K562 (cell line): ENCODE measurements around the gene LHX5. TPM values are rescaled to one million over a fixed set of nuclear protein-coding genes. Genes with fewer than 3 reads are reported as not detected.

Source experiments
- BCL6 ChIP-seq: fragments of 250-450 bp; sonication (Bioruptor Pico); IDR thresholded peaks from 2 replicates; pipeline ENCODE4 v1.4.0; 2020
- BRD4 ChIP-seq: fragments of 200-600 bp; sonication (generic); IDR thresholded peaks from 2 replicates; pipeline ENCODE4 v1.6.1; 2017; ENCODE audit warnings: inconsistent platforms
- CBFA2T3 ChIP-seq: fragments of 450-650 bp; IDR thresholded peaks from 2 replicates; pipeline ENCODE4 v1.6.1; 2017
- EP300 ChIP-seq: IDR thresholded peaks from 2 replicates; pipeline ENCODE4 v1.6.1; 2012; ENCODE audit warnings: low read length, improper control_type of control experiment
- FOXM1 ChIP-seq, 2 experiments: fragments of 450-650 bp in 1 of 2; sonication (generic) in 1 of 2; formaldehyde crosslinking in 1 of 2; IDR thresholded peaks; 2 replicates each; pipeline versions ENCODE4 v1.6.1 to v1.9.0; 2017 to 2022; ENCODE audit warnings: low read depth in 2 of 2, mild to moderate bottlenecking in 2 of 2, missing genetic modification reagents in 1 of 2, moderate library complexity in 1 of 2
- HEY1 ChIP-seq: fragments of 250-450 bp; sonication (Bioruptor Pico); IDR thresholded peaks from 2 replicates; pipeline ENCODE4 v1.5.0; 2020; ENCODE audit warnings: mild to moderate bottlenecking, moderate library complexity, borderline replicate concordance
- KLF13 ChIP-seq: fragments of 450-650 bp; IDR thresholded peaks from 2 replicates; pipeline ENCODE4 v1.6.1; 2016; ENCODE audit warnings: missing genetic modification characterization, low read depth, mild to moderate bottlenecking, missing compliant biosample characterization, moderate library complexity, borderline replicate concordance
- MBD1 ChIP-seq: fragments of 250-450 bp; sonication (Bioruptor Pico); IDR thresholded peaks from 2 replicates; pipeline ENCODE4 v1.8.0; 2022; ENCODE audit warnings: inconsistent platforms
- MEF2A ChIP-seq: IDR thresholded peaks from 2 replicates; pipeline ENCODE4 v1.6.1; 2011; ENCODE audit warnings: low read depth, mild to moderate bottlenecking, low read length, moderate library complexity; ENCODE audit not compliant: control insufficient read depth
- MTF1 ChIP-seq: fragments of 250-450 bp; sonication (Bioruptor Pico); IDR thresholded peaks from 2 replicates; pipeline ENCODE4 v1.9.0; 2021; ENCODE audit warnings: moderate library complexity, mild to moderate bottlenecking, inconsistent platforms, borderline replicate concordance
- RBM14 ChIP-seq: fragments of 200-400 bp; formaldehyde crosslinking; IDR thresholded peaks from 2 replicates; pipeline ENCODE4 v1.6.1; 2018; ENCODE audit warnings: low read depth, mild to moderate bottlenecking, low read length, moderate library complexity, borderline replicate concordance; ENCODE audit not compliant: insufficient read depth
- SAFB ChIP-seq: fragments of 200-400 bp; formaldehyde crosslinking; IDR thresholded peaks from 2 replicates; pipeline ENCODE4 v1.6.1; 2017; ENCODE audit warnings: low read depth, low read length, borderline replicate concordance
- SAFB2 ChIP-seq: fragments of 200-400 bp; formaldehyde crosslinking; IDR thresholded peaks from 2 replicates; pipeline ENCODE4 v1.6.1; 2018; ENCODE audit warnings: borderline replicate concordance, low read length, low read depth, moderate library complexity; ENCODE audit not compliant: severe bottlenecking
- SIX5 ChIP-seq, 2 experiments: IDR thresholded peaks; 2 replicates each; pipeline ENCODE4 v1.6.1; 2011; ENCODE audit warnings: low read length in 2 of 2, borderline replicate concordance in 1 of 2, low read depth in 1 of 2, mild to moderate bottlenecking in 1 of 2, moderate library complexity in 1 of 2; ENCODE audit not compliant: insufficient read depth in 1 of 2
- SMAD4 ChIP-seq: fragments of 250-450 bp; sonication (Bioruptor Pico); conservative IDR thresholded peaks from 2 replicates; pipeline ENCODE4 v1.8.0; 2021; ENCODE audit warnings: inconsistent platforms, mild to moderate bottlenecking, moderate library complexity
- SREBF2 ChIP-seq: sonication (generic); formaldehyde crosslinking; IDR thresholded peaks from 2 replicates; pipeline ENCODE4 v1.4.0; 2020; ENCODE audit warnings: mild to moderate bottlenecking, missing genetic modification reagents
- TRIM24 ChIP-seq, 2 experiments: fragments of 450-650 bp; IDR thresholded peaks; 2 replicates each; pipeline ENCODE4 v1.6.1; 2016
- ZBED1 ChIP-seq: IDR thresholded peaks from 2 replicates; pipeline ENCODE4 v1.6.1; 2014
- ZNF197 ChIP-seq: fragments of 200-800 bp; sonication (Bioruptor generic); IDR thresholded peaks from 2 replicates; pipeline ENCODE4 v1.6.1; 2016; ENCODE audit warnings: low read depth, missing genetic modification characterization, missing compliant biosample characterization
- ZNF212 ChIP-seq: fragments of 450-650 bp; formaldehyde crosslinking; IDR thresholded peaks from 2 replicates; pipeline ENCODE4 v1.4.0; 2020; ENCODE audit warnings: mild to moderate bottlenecking
- ZNF76 ChIP-seq: fragments of 250-450 bp; sonication (Bioruptor Pico); IDR thresholded peaks from 2 replicates; pipeline ENCODE4 v1.4.0; 2020; ENCODE audit warnings: mild to moderate bottlenecking, moderate library complexity, borderline replicate concordance
- polyA plus RNA-seq, 8 experiments: library from polyadenylated mRNA; depleted of rRNA in 4 of 8; stranded (reverse) in 5 of 8; unstranded in 3 of 8; fragments of >200 nt; fragmentation: Nextera tagmentation in 2 of 8; fragmentation: Illumina TruSeq in 1 of 8; extraction: Ambion mirVana in 2 of 8; extraction: Trizol in 1 of 8; gene quantifications; 2 replicates each; pipeline versions ENCODE4 v1.2.1 to v1.2.3, GENCODE V29; 2011 to 2014; ENCODE audit warnings: inconsistent platforms in 1 of 8, missing spikeins in 1 of 8
- total RNA-seq, 7 experiments: library from RNA; depleted of rRNA in 6 of 7; stranded (reverse); fragments of >200 nt in 6 of 7; fragmentation: Illumina TruSeq in 2 of 7; extraction: Trizol in 2 of 7; gene quantifications; 2 replicates each; pipeline versions ENCODE4 v1.2.1 to v1.2.3, GENCODE V29; 2011 to 2021; ENCODE audit warnings: low replicate concordance in 1 of 7
- TF ChIP-seq, protein P1 (sequence below): fragments of 450-650 bp; IDR thresholded peaks from 2 replicates; pipeline ENCODE4 v1.6.1; 2016; ENCODE audit warnings: low read depth, mild to moderate bottlenecking, moderate library complexity
- TF ChIP-seq, protein P2 (sequence below): fragments of 200-800 bp; sonication (Bioruptor generic); IDR thresholded peaks from 2 replicates; pipeline ENCODE4 v1.6.1; 2017; ENCODE audit warnings: missing genetic modification characterization, missing compliant biosample characterization
- TF ChIP-seq, protein P3 (sequence below): fragments of 250-450 bp; sonication (Bioruptor Pico); IDR thresholded peaks from 2 replicates; pipeline ENCODE4 v1.4.0; 2020

Gene LHX5
- total and polyA plus RNA-seq, 9 of the 15 experiments (the other 6 are each of a cell fraction or from before 2014, with no cell fraction given) = 0.04 to 0.17 (median 0.05) TPM; not detected in 6

DNA sequence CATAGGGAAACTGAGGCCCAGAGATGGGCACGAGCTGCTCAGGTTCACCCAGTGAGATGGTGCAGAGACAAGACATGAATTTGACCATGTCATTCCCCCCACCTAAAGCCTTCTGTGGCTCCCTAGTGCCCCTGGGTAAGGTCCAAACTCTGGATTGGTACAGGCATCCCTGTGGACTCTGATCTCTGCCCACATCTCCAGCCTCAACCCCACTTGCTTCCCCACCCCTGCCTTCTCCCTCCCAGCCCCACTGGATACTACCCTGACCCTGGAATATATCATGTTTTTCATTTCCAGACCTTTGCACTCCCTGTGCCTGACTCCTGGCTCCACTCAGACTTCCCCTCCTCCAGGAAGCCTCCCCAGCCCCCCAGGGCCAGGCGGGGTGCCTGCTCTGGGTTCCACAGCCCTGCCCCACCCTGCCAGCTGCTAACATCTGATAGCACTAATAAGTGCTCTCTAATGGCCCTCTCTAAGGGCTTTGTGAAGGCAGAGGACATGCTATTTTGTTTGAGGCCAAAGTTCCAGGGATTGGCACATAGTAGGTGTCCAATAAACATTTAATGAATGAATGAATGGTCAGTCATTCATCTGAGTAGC, 50.6 kb downstream of the LHX5 start (continued):
- no peak for TF ChIP-seq FOXM1 (IDR thresholded peaks at IDR 0.05; ENCODE audit: low read depth)
- TF ChIP-seq FOXM1 (CRISPR knock-in tag; IDR thresholded peaks at IDR 0.05; ENCODE audit: low read depth) = no peak
- TF ChIP-seq, protein P1, sequence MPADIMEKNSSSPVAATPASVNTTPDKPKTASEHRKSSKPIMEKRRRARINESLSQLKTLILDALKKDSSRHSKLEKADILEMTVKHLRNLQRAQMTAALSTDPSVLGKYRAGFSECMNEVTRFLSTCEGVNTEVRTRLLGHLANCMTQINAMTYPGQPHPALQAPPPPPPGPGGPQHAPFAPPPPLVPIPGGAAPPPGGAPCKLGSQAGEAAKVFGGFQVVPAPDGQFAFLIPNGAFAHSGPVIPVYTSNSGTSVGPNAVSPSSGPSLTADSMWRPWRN = no peak
- TF ChIP-seq MBD1 (CRISPR knock-in tag) = no peak
- TF ChIP-seq BCL6 (CRISPR knock-in tag) = no peak
- no peak for TF ChIP-seq MTF1 (CRISPR knock-in tag)
- no peak for TF ChIP-seq BRD4
- no peak for TF ChIP-seq RBM14
- TF ChIP-seq ZNF212 (CRISPR knock-in tag) = no peak
- no peak for TF ChIP-seq KLF13 (tag)
- TF ChIP-seq CBFA2T3 = peak; percentile 56
- no peak for TF ChIP-seq ZNF197 (CRISPR knock-in tag)
- no peak for TF ChIP-seq SREBF2
- no peak for TF ChIP-seq MEF2A
- TF ChIP-seq EP300 = 0 out of 2 replicates have a peak, but pooled peaks have one; percentile 13
- TF ChIP-seq ZNF76 (CRISPR knock-in tag) = no peak
- no peak for TF ChIP-seq HEY1 (CRISPR knock-in tag)
- TF ChIP-seq, protein P2, sequence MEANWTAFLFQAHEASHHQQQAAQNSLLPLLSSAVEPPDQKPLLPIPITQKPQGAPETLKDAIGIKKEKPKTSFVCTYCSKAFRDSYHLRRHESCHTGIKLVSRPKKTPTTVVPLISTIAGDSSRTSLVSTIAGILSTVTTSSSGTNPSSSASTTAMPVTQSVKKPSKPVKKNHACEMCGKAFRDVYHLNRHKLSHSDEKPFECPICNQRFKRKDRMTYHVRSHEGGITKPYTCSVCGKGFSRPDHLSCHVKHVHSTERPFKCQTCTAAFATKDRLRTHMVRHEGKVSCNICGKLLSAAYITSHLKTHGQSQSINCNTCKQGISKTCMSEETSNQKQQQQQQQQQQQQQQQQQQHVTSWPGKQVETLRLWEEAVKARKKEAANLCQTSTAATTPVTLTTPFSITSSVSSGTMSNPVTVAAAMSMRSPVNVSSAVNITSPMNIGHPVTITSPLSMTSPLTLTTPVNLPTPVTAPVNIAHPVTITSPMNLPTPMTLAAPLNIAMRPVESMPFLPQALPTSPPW = peak; percentile 25; the same call in 1 of the 2 replicates
- TF ChIP-seq, protein P3, sequence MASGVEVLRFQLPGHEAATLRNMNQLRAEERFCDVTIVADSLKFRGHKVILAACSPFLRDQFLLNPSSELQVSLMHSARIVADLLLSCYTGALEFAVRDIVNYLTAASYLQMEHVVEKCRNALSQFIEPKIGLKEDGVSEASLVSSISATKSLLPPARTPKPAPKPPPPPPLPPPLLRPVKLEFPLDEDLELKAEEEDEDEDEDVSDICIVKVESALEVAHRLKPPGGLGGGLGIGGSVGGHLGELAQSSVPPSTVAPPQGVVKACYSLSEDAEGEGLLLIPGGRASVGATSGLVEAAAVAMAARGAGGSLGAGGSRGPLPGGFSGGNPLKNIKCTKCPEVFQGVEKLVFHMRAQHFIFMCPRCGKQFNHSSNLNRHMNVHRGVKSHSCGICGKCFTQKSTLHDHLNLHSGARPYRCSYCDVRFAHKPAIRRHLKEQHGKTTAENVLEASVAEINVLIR (CRISPR knock-in tag) = no peak
- TF ChIP-seq SIX5 (IDR thresholded peaks at IDR 0.05; ENCODE audit: borderline replicate concordance in 1 of 2, insufficient read depth in 1 of 2, low read depth in 1 of 2, low read length in 2 of 2) = no peak
- TF ChIP-seq TRIM24 (IDR thresholded peaks at IDR 0.05) = no peak
- TF ChIP-seq SAFB2 = no peak
- no peak for TF ChIP-seq SMAD4
- no peak for TF ChIP-seq SAFB
- TF ChIP-seq ZBED1 = no peak
